SK-N-SH (cell line): ENCODE data around the gene ACOXL. TPM values are rescaled to one million over a fixed set of nuclear protein-coding genes. Genes with fewer than 3 reads are reported as not detected.
A peak's percentile ranks its signal among the peaks of the same experiment; 100 is the strongest.

Source experiments
- CTCF ChIA-PET: fragments of 300-600, 350-600 bp; formaldehyde crosslinking; extraction: SDS; loops from one replicate; lab custom pipeline; 2021; lab: Yijun Ruan, JAX
- POLR2A ChIA-PET: fragments of 350-600 bp; sonication (Branson Sonifier 250); formaldehyde crosslinking; extraction: SDS; loops from one replicate; lab custom pipeline; 2020; ENCODE audit warnings: antibody characterized with exemption, inconsistent platforms; lab: Yijun Ruan, JAX
- DNase-seq: peaks from one replicate; pipeline ENCODE4 v3.0.0; 2012
- H2AFZ ChIP-seq: fragments of 200-600 bp; sonication (generic); 2 replicates; pipeline ENCODE4 v1.8.1; 2016; ENCODE audit warnings: antibody characterized with exemption, mild to moderate bottlenecking, low read depth
- H3F3A ChIP-seq: fragments of 200-600 bp; sonication (generic); replicated peaks from 2 replicates; pipeline ENCODE3; 2016; ENCODE audit warnings: antibody characterized with exemption, mild to moderate bottlenecking; ENCODE audit not compliant: insufficient read depth
- H3K27ac ChIP-seq, 2 experiments: fragments of 200-500 bp in 1 of 2; fragments of 200-600 bp in 1 of 2; sonication (Bioruptor generic) in 1 of 2; sonication (generic), shearing (Covaris generic) in 1 of 2; 2 replicates each; pipeline versions ENCODE4 v1.5.1 to v1.6.1; 2014 to 2016; ENCODE audit warnings: low read depth in 2 of 2, inconsistent platforms in 1 of 2, low read length in 1 of 2, mild to moderate bottlenecking in 1 of 2, mixed read lengths in 1 of 2
- H3K27me3 ChIP-seq: fragments of 200-600 bp; sonication (generic), shearing (Covaris generic); 2 replicates; pipeline ENCODE4 v1.6.1; 2016; ENCODE audit warnings: mixed run types; ENCODE audit not compliant: insufficient read depth
- H3K36me3 ChIP-seq, 2 experiments: fragments of 200-500 bp in 1 of 2; fragments of 200-600 bp in 1 of 2; sonication (Bioruptor generic) in 1 of 2; sonication (generic) in 1 of 2; replicated peaks in 1 of 2; 2 replicates each; pipeline versions ENCODE3 to v1.5.1; 2014 to 2016; ENCODE audit warnings: low read length in 1 of 2, mild to moderate bottlenecking in 1 of 2; ENCODE audit not compliant: insufficient read depth in 2 of 2, control insufficient read depth in 1 of 2
- H3K4me1 ChIP-seq, 2 experiments: fragments of 200-500 bp in 1 of 2; fragments of 200-600 bp in 1 of 2; sonication (Bioruptor generic) in 1 of 2; sonication (generic), shearing (Covaris generic) in 1 of 2; 2 replicates each; pipeline versions ENCODE4 v1.5.1 to v1.6.1; 2014 to 2016; ENCODE audit warnings: low read depth in 1 of 2, low read length in 1 of 2, mixed run types in 1 of 2; ENCODE audit not compliant: insufficient read depth in 2 of 2, control insufficient read depth in 1 of 2
- H3K4me2 ChIP-seq: fragments of 200-600 bp; sonication (generic), shearing (Covaris generic); 2 replicates; pipeline ENCODE4 v1.6.1; 2017; ENCODE audit warnings: mixed run types
- H3K4me3 ChIP-seq, 2 experiments: fragments of 200-500 bp in 1 of 2; fragments of 200-600 bp in 1 of 2; sonication (Bioruptor generic) in 1 of 2; sonication (generic), shearing (Covaris generic) in 1 of 2; 2 replicates each; pipeline versions ENCODE4 v1.5.1 to v1.8.1; 2014 to 2016; ENCODE audit warnings: low read depth in 2 of 2, inconsistent platforms in 1 of 2, low read length in 1 of 2, mild to moderate bottlenecking in 1 of 2, mixed read lengths in 1 of 2, moderate library complexity in 1 of 2
- H3K79me2 ChIP-seq: fragments of 200-600 bp; sonication (generic); 2 replicates; pipeline ENCODE4 v1.8.1; 2017; ENCODE audit warnings: mild to moderate bottlenecking; ENCODE audit not compliant: insufficient read depth
- H3K9ac ChIP-seq: fragments of 200-600 bp; sonication (generic); 2 replicates; pipeline ENCODE4 v1.6.1; 2017; ENCODE audit warnings: mixed run types
- H3K9me2 ChIP-seq: fragments of 200-600 bp; sonication (generic); 2 replicates; pipeline ENCODE4 v1.6.1; 2017; ENCODE audit warnings: mixed run types
- H3K9me3 ChIP-seq: fragments of 200-600 bp; sonication (generic); 2 replicates; pipeline ENCODE4 v1.6.1; 2017; ENCODE audit warnings: mixed run types, mild to moderate bottlenecking, moderate library complexity
- H4K20me1 ChIP-seq: fragments of 200-600 bp; sonication (generic); 2 replicates; pipeline ENCODE4 v1.6.1; 2017; ENCODE audit warnings: mild to moderate bottlenecking, mixed run types; ENCODE audit not compliant: insufficient read depth
- CHD2 ChIP-seq: fragments of 150-350 bp; IDR thresholded peaks from 2 replicates; pipeline ENCODE4 v1.6.1; 2018; ENCODE audit warnings: low read length; ENCODE audit not compliant: partially characterized antibody
- EP300 ChIP-seq, 2 experiments: IDR thresholded peaks; 2 replicates each; pipeline versions ENCODE4 v1.4.0 to v1.6.1; 2012; ENCODE audit warnings: borderline replicate concordance in 1 of 2, low read depth in 1 of 2, low read length in 1 of 2
- FOSL2 ChIP-seq: IDR thresholded peaks from 2 replicates; pipeline ENCODE4 v1.4.0; 2012; ENCODE audit warnings: low read depth, mild to moderate bottlenecking, moderate library complexity, borderline replicate concordance
- FOXJ3 ChIP-seq: sonication (generic); formaldehyde crosslinking; IDR thresholded peaks from 2 replicates; pipeline ENCODE4 v1.5.1; 2020; ENCODE audit warnings: mild to moderate bottlenecking, missing genetic modification reagents
- FOXM1 ChIP-seq: IDR thresholded peaks from 2 replicates; pipeline ENCODE4 v1.4.0; 2012; ENCODE audit warnings: low read depth, mild to moderate bottlenecking
- GABPA ChIP-seq: IDR thresholded peaks from 2 replicates; pipeline ENCODE4 v1.4.0; 2012; ENCODE audit warnings: low read depth, mild to moderate bottlenecking
- GATA2 ChIP-seq: sonication (generic); formaldehyde crosslinking; IDR thresholded peaks from 2 replicates; pipeline ENCODE4 v1.5.0; 2020; ENCODE audit warnings: mild to moderate bottlenecking, missing genetic modification reagents
- JUND ChIP-seq: IDR thresholded peaks from 2 replicates; pipeline ENCODE4 v1.4.0; 2012
- MEF2A ChIP-seq: IDR thresholded peaks from 2 replicates; pipeline ENCODE4 v1.4.0; 2012; ENCODE audit warnings: low read depth, borderline replicate concordance
- NRF1 ChIP-seq: IDR thresholded peaks from 2 replicates; pipeline ENCODE4 v1.6.1; 2012; ENCODE audit warnings: low read depth, mild to moderate bottlenecking, low read length
- POLR2AphosphoS5 ChIP-seq: IDR thresholded peaks from 2 replicates; pipeline ENCODE4 v1.6.1; 2012; ENCODE audit warnings: low read depth, low read length
- RFX5 ChIP-seq: IDR thresholded peaks from 2 replicates; pipeline ENCODE4 v1.6.1; 2012; ENCODE audit warnings: mild to moderate bottlenecking, improper control_type of control experiment, low read length
- RXRA ChIP-seq: IDR thresholded peaks from 2 replicates; pipeline ENCODE4 v1.4.0; 2012; ENCODE audit warnings: low read depth, mild to moderate bottlenecking, borderline replicate concordance
- SIN3A ChIP-seq: IDR thresholded peaks from 2 replicates; pipeline ENCODE4 v1.6.1; 2012; ENCODE audit warnings: low read depth, mild to moderate bottlenecking, low read length, moderate library complexity, borderline replicate concordance
- SMC3 ChIP-seq: IDR thresholded peaks from 2 replicates; pipeline ENCODE4 v1.6.1; 2012; ENCODE audit warnings: low read depth, low read length, improper control_type of control experiment
- TAF1 ChIP-seq: IDR thresholded peaks from 2 replicates; pipeline ENCODE4 v1.6.1; 2012; ENCODE audit warnings: low read depth, mild to moderate bottlenecking, low read length, moderate library complexity, borderline replicate concordance
- TCF12 ChIP-seq: IDR thresholded peaks from 2 replicates; pipeline ENCODE4 v1.4.0; 2012
- TEAD4 ChIP-seq: IDR thresholded peaks from 2 replicates; pipeline ENCODE4 v1.4.0; 2012; ENCODE audit warnings: mild to moderate bottlenecking, borderline replicate concordance; ENCODE audit not compliant: insufficient read depth
- WGBS: methylation state at CpG from one replicate; pipeline ENCODE4 v1.1.6; 2017; ENCODE audit warnings: low lambda C conversion rate; 5-methylcytosine and 5-hydroxymethylcytosine counted together
- polyA plus RNA-seq, 3 experiments: library from polyadenylated mRNA; depleted of rRNA; stranded (reverse); fragments of >200 nt; gene quantifications; 2 replicates each; pipeline ENCODE4 v1.2.3, GENCODE V29; 2012
- TF ChIP-seq, protein P1 (sequence below): IDR thresholded peaks from 2 replicates; pipeline ENCODE4 v1.4.0; 2012; ENCODE audit warnings: low read depth, borderline replicate concordance

The ACOXL gene
- polyA plus RNA-seq, 1 of the 3 experiments (the other 2 are of a cell fraction) = not detected

DNA sequence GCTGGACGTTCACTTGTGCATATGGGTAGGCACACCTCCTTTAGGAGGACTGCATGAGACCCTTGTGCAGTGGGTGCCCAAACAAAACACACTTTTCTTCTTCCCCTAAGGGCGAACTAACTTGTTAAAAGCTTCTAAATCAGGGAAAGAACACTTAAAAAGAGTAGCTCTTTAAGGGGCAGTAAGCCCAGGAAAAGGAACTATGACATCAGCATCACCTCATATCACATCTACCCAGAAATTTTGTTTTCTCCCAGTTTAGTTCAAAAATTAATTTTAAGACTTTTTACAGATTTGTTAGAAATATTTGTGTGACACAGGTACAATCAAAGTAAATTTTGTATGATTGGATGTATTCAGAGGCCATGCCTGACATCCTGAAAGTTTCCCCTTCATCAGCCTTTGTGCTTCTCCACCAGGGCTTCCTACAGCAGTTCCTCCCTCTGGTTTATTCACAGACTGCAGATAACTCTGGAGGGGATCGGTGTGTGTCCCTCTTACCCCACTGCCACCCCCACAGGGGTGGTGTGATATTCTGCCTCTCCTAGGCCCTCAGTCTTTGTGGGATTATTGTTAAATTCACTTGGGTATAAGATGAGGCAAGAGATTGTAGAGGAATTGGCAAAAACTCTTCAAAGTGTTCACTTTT is 416.0 kb downstream of the ACOXL start:
- no peak overlapping the region for H3K9ac ChIP-seq
- peaks cover 3% of the 10 kb centered on the region for H3F3A ChIP-seq
- peaks cover 0 to 44% of the 10 kb centered on the region in 2 experiments; a peak in 2 of 4 replicates for H3K4me1 ChIP-seq
- POLR2A ChIA-PET = no interaction called here
- CTCF ChIA-PET = interaction anchor here (7.1 kb wide), 1 partner anchor 15 kb away, joined by 31 read pairs; no protein-coding TSS in a partner anchor
- H3K9me3 ChIP-seq = no peaks in the 10 kb centered on the region
- no peaks in the 10 kb centered on the region for H3K79me2 ChIP-seq
- H3K27me3 ChIP-seq = no peaks in the 10 kb centered on the region
- H2AFZ ChIP-seq = no peak overlapping the region
- 96% methylated on average over 3 of the region's 3 CpGs for WGBS
- H3K4me3 ChIP-seq = no peak overlapping the region
- no peak overlapping the region for H3K4me2 ChIP-seq
- H3K27ac ChIP-seq = peak overlapping the region in 1 of 2 experiments; percentile 34; a peak in 2 of 4 replicates
- H3K9me2 ChIP-seq = no peaks in the 10 kb centered on the region
- H3K36me3 ChIP-seq = peaks cover 0 to 20% of the 10 kb centered on the region in 2 experiments
- TF ChIP-seq, protein P1, sequence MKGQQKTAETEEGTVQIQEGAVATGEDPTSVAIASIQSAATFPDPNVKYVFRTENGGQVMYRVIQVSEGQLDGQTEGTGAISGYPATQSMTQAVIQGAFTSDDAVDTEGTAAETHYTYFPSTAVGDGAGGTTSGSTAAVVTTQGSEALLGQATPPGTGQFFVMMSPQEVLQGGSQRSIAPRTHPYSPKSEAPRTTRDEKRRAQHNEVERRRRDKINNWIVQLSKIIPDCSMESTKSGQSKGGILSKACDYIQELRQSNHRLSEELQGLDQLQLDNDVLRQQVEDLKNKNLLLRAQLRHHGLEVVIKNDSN = no peak
- TF ChIP-seq TEAD4 = no peak
- TF ChIP-seq JUND = no peak
- no peak for TF ChIP-seq SIN3A
- no peak for TF ChIP-seq CHD2
- TF ChIP-seq TCF12 = no peak
- no peak for TF ChIP-seq NRF1
- TF ChIP-seq GATA2 = no peak
- no peak for TF ChIP-seq RXRA
- no peak for TF ChIP-seq MEF2A
- TF ChIP-seq EP300 (IDR thresholded peaks at IDR 0.05; ENCODE audit: borderline replicate concordance in 1 of 2, low read depth in 1 of 2, low read length in 1 of 2) = no peak
- no peak for TF ChIP-seq TAF1
- no peak for TF ChIP-seq FOXJ3 (CRISPR knock-in tag)
- TF ChIP-seq FOXM1 = no peak
- no peaks in the 10 kb centered on the region for H4K20me1 ChIP-seq
- DNase-seq = no peak

DNA sequence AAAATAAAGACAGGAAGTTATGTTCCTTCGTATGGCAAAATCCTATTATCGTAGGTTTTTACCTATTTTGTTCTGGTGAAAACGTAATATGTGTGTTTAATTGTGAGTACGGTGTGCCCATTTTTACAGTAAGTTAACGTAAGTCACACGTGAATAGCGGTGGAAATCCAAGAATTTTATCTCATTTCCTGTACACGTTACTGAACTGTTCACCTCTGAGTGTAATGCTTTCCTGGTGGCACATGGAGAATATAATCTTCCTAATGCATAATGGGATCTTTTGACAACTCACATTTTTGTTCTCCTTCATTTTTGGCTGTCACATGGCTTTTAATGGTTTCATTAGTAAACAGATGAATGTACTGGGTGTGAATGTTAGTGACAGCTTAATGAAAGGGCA is 416.6 kb downstream of the ACOXL start:
- 93% methylated on average over 8 of the region's 8 CpGs for WGBS
- no peak overlapping the region for H3K4me3 ChIP-seq
- POLR2A ChIA-PET = no interaction called here
- CTCF ChIA-PET = interaction anchor here (7.1 kb wide), 1 partner anchor 15 kb away, joined by 31 read pairs; no protein-coding TSS in a partner anchor
- H2AFZ ChIP-seq = no peak overlapping the region
- no peaks in the 10 kb centered on the region for H3K9me3 ChIP-seq
- H3K4me1 ChIP-seq = peaks cover 0 to 41% of the 10 kb centered on the region in 2 experiments; a peak in 2 of 4 replicates
- peaks cover 0 to 25% of the 10 kb centered on the region in 2 experiments for H3K36me3 ChIP-seq
- H3K4me2 ChIP-seq = no peak overlapping the region
- no peak for DNase-seq
- no peaks in the 10 kb centered on the region for H4K20me1 ChIP-seq
- no peaks in the 10 kb centered on the region for H3K9me2 ChIP-seq
- no peak for TF ChIP-seq POLR2AphosphoS5
- TF ChIP-seq FOXJ3 (CRISPR knock-in tag) = no peak
- TF ChIP-seq CHD2 = no peak
- no peak for TF ChIP-seq SIN3A
- no peak for TF ChIP-seq NRF1
- no peak for TF ChIP-seq EP300 (IDR thresholded peaks at IDR 0.05; ENCODE audit: borderline replicate concordance in 1 of 2, low read depth in 1 of 2, low read length in 1 of 2)
- no peak for TF ChIP-seq RFX5
- TF ChIP-seq TAF1 = no peak
- no peak for TF ChIP-seq GABPA
- TF ChIP-seq FOSL2 = no peak
- TF ChIP-seq SMC3 = no peak
- no peak for TF ChIP-seq FOXM1
- peak overlapping the region in 1 of 2 experiments; percentile 39; a peak in 2 of 4 replicates for H3K27ac ChIP-seq
- no peaks in the 10 kb centered on the region for H3K79me2 ChIP-seq
- H3K27me3 ChIP-seq = no peaks in the 10 kb centered on the region
- peaks cover 3% of the 10 kb centered on the region for H3F3A ChIP-seq
- no peak overlapping the region for H3K9ac ChIP-seq
